Muscle layer of duodenum (tissue), 2 donors: ENCODE measurements around the gene DDX4.
A peak's percentile ranks its signal among the peaks of the same experiment; 100 is the strongest.
"Not testable (repeated sequence)": the region's sequence is repeated elsewhere in the genome, so short reads cannot be mapped to it uniquely, and the experiment has no call there.

ENCODE experiments used
- H3K27ac ChIP-seq: one replicate; pipeline ENCODE4 v1.7.0; 2013; ENCODE audit warnings: mild to moderate bottlenecking, low read length
- H3K27me3 ChIP-seq: one replicate; pipeline ENCODE4 v1.7.0; 2013; ENCODE audit warnings: low read depth, mild to moderate bottlenecking, control low read depth, low read length
- H3K36me3 ChIP-seq, 2 donors: one replicate each; pipeline ENCODE4 v1.7.0; 2013; ENCODE audit warnings: low read length in 2 of 2, control low read depth in 1 of 2, mild to moderate bottlenecking in 1 of 2; ENCODE audit not compliant: insufficient read depth in 2 of 2, control insufficient read depth in 1 of 2
- H3K4me1 ChIP-seq, 2 donors: one replicate each; pipeline ENCODE4 v1.7.0; 2013; ENCODE audit warnings: low read length in 2 of 2, mild to moderate bottlenecking in 2 of 2, control low read depth in 1 of 2, moderate library complexity in 1 of 2; ENCODE audit not compliant: insufficient read depth in 2 of 2, control insufficient read depth in 1 of 2
- H3K4me3 ChIP-seq, 2 donors: one replicate each; pipeline ENCODE4 v1.7.0; 2013; ENCODE audit warnings: low read length in 2 of 2, low read depth in 1 of 2, mild to moderate bottlenecking in 1 of 2
- H3K9me3 ChIP-seq, 2 donors: one replicate each; pipeline ENCODE4 v1.7.0; 2013; ENCODE audit warnings: low read length in 2 of 2, control low read depth in 1 of 2, mild to moderate bottlenecking in 1 of 2; ENCODE audit not compliant: control insufficient read depth in 1 of 2
- donor health status: healthy.

Gene DDX4

DNA sequence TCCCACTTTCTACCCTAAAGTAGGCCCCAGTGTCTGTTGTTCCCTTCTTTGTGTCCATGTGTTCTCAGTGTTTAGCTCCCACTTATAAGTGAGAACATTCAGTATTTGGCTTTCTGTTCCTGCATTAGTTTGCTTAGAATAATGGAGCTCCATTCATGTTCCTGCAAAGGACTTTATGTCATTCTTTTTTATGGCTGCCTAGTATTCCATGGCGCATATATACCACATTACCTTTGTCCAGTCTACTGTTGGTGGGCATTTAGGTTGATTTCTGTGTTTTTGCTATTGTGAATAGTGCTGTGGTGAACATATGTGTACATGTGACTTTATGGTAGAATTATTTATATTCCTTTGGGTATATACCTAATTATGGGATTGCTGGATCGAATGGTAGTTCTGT lies 30.4 kb downstream of the DDX4 start:
- Histone ChIP-seq H3K4me1 (no peaks in the 10 kb centered on the region), H3K9me3 (no peaks in the 10 kb centered on the region), H3K4me3 (no peak overlapping the region), H3K27me3 (no peaks in the 10 kb centered on the region), H3K27ac (no peak overlapping the region), H3K36me3 (no peaks in the 10 kb centered on the region)

- H3K9me3 ChIP-seq: no peaks in the 10 kb centered on the region
- no peaks in the 10 kb centered on the region for H3K4me1 ChIP-seq
- H3K27me3 ChIP-seq: no peaks in the 10 kb centered on the region
- H3K27ac ChIP-seq: no peak overlapping the region
- no peak overlapping the region for H3K4me3 ChIP-seq
- no peaks in the 10 kb centered on the region for H3K36me3 ChIP-seq
Observed at GRCh38 chr5:55771175-55771655, 33.4 kb downstream of the DDX4 start.

DNA sequence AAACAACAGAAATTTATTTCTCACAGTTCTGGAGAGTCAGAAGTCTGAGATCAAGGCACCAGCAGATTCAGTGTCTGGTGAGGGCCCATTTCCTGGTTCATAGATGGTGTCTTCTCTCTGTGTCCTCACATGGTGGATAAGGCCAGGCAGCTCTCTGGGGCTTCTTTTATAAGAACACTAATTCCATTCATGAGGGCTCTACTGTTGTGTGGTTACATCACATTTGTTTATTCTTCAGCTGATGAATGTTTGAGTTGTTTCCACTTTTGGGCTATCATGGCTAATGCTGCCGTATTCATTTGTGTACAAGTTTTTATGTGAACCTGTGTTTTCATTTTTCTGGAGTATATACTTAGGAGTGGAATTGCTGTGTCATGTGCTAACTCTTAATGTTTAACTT lies 35.2 kb downstream of the DDX4 start:
- no peak overlapping the region for H3K4me3 ChIP-seq
- H3K36me3 ChIP-seq: no peaks in the 10 kb centered on the region
- no peak overlapping the region for H3K27ac ChIP-seq
- no peaks in the 10 kb centered on the region for H3K4me1 ChIP-seq
- H3K27me3 ChIP-seq: no peaks in the 10 kb centered on the region
- H3K9me3 ChIP-seq: no peaks in the 10 kb centered on the region

- H3K4me1 ChIP-seq: no peaks in the 10 kb centered on the region
- H3K4me3 ChIP-seq: no peak overlapping the region
- no peaks in the 10 kb centered on the region for H3K27me3 ChIP-seq
- H3K27ac ChIP-seq: no peak overlapping the region
- no peaks in the 10 kb centered on the region for H3K9me3 ChIP-seq
- H3K36me3 ChIP-seq: no peaks in the 10 kb centered on the region
Observed at GRCh38 chr5:55777332-55777731, 39.5 kb downstream of the DDX4 start.

DNA sequence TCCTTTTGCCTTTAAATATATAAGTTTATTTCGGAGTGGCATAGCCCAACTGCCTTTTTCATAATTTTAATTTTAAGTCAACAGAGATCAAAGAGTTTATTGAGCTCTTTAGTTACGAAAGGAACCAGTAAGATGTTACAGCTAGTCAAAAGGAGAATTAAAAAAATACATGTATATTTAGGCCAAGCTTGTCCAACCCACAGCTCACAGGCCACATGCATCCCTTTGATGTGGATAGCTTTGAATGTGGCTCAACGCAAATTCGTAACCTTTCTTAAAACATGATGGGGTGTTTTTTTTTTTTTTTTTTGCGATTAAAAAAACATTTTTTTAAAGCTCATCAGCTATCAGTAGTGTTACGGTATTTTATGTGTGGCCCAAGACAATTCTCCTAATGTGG lies 63.1 kb downstream of the DDX4 start:
- H3K27me3 ChIP-seq: no peaks in the 10 kb centered on the region
- no peaks in the 10 kb centered on the region for H3K9me3 ChIP-seq
- H3K4me3 ChIP-seq: no peak overlapping the region
- no peak overlapping the region for H3K27ac ChIP-seq
- H3K4me1 ChIP-seq: no peaks in the 10 kb centered on the region
- no peaks in the 10 kb centered on the region for H3K36me3 ChIP-seq

- not testable (repeated sequence) for H3K27me3 ChIP-seq, H3K4me1 ChIP-seq, H3K4me3 ChIP-seq, H3K9me3 ChIP-seq, H3K27ac ChIP-seq, H3K36me3 ChIP-seq
Observed at GRCh38 chr5:55808814-55809213, 71.0 kb downstream of the DDX4 start.

- H3K4me3 ChIP-seq, H3K27ac ChIP-seq, H3K4me1 ChIP-seq, H3K9me3 ChIP-seq, H3K36me3 ChIP-seq, H3K27me3 ChIP-seq: not testable (repeated sequence)
Observed at GRCh38 chr5:55815939-55816338, 78.1 kb downstream of the DDX4 start.

GRCh38 chr5:55816342-55816741 lies 78.5 kb downstream of the DDX4 start:
- H3K27me3 ChIP-seq: peaks cover 4% of the 10 kb centered on the region
- H3K4me1 ChIP-seq: no peaks in the 10 kb centered on the region
- no peaks in the 10 kb centered on the region for H3K36me3 ChIP-seq
- H3K9me3 ChIP-seq: no peaks in the 10 kb centered on the region
- no peak overlapping the region for H3K4me3 ChIP-seq
- H3K27ac ChIP-seq: no peak overlapping the region

GRCh38 chr5:55817030-55817429 lies 79.2 kb downstream of the DDX4 start:
- Histone ChIP-seq H3K4me1 (peaks cover under 1 to 3% of the 10 kb centered on the region in 2 donors), H3K9me3 (no peaks in the 10 kb centered on the region), H3K36me3 (no peaks in the 10 kb centered on the region), H3K4me3 (no peak overlapping the region), H3K27me3 (peaks cover 6% of the 10 kb centered on the region), H3K27ac (no peak overlapping the region)

DNA sequence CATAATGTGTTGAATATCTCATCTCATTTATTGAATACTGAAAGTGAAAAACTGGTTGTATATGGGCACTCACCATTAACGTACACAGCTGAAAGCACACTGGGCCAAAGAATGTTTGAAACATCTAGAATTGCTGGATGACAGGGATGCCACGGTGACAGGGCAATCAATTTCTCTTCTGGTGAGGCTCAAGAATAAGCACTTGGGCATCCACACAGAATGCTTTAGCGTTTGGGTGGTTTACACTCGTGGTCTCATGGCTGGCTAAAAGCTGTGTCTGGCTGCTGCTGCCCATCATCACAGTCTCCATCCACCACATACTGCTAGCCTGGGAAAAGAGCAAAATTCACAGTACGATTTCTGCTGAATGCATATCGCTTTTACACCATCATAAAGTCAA lies 82.6 kb downstream of the DDX4 start:
- H3K36me3 ChIP-seq: no peaks in the 10 kb centered on the region
- no peak overlapping the region for H3K27ac ChIP-seq
- peaks cover 3 to 4% of the 10 kb centered on the region in 2 donors for H3K4me1 ChIP-seq
- H3K9me3 ChIP-seq: no peaks in the 10 kb centered on the region
- H3K27me3 ChIP-seq: peaks cover 9% of the 10 kb centered on the region
- H3K4me3 ChIP-seq: no peak overlapping the region

GRCh38 chr5:55821731-55822512 lies 84.1 kb downstream of the DDX4 start:
- Histone ChIP-seq H3K36me3 (no peaks in the 10 kb centered on the region), H3K9me3 (no peaks in the 10 kb centered on the region), H3K4me1 (peaks cover 3 to 4% of the 10 kb centered on the region in 2 donors), H3K27me3 (peaks cover 9% of the 10 kb centered on the region), H3K27ac (no peak overlapping the region), H3K4me3 (peak overlapping the region; percentile 31 to 61)
